Liver (tissue), 3 donors: Measurements from ENCODE around the gene NDFIP2.

Experiments used
- ATF3 ChIP-seq: IDR thresholded peaks from 2 replicates; pipeline ENCODE4 v1.6.1; 2016; ENCODE audit warnings: antibody characterized with exemption
- CTCF ChIP-seq: fragments of 150-350 bp; IDR thresholded peaks from 2 replicates; pipeline ENCODE4 v1.5.1; 2017; ENCODE audit warnings: improper control_type of control experiment, low read depth, low read length; ENCODE audit not compliant: missing input control
- GABPA ChIP-seq, 2 donors: IDR thresholded peaks in 1 of 2; conservative IDR thresholded peaks in 1 of 2; 2 replicates each; pipeline ENCODE4 v1.6.1; 2016; ENCODE audit warnings: antibody characterized with exemption in 2 of 2, mild to moderate bottlenecking in 1 of 2, moderate library complexity in 1 of 2
- HNF4A ChIP-seq, 2 donors: conservative IDR thresholded peaks; 2 replicates each; pipeline ENCODE4 v1.6.1; 2016; ENCODE audit warnings: antibody characterized with exemption in 2 of 2, mild to moderate bottlenecking in 2 of 2
- JUND ChIP-seq, 2 donors: IDR thresholded peaks; 2 replicates each; pipeline ENCODE4 v1.6.1; 2016; ENCODE audit warnings: antibody characterized with exemption in 2 of 2
- MAX ChIP-seq: IDR thresholded peaks from 2 replicates; pipeline ENCODE4 v1.6.1; 2016; ENCODE audit warnings: antibody characterized with exemption
- RAD21 ChIP-seq, 2 donors: IDR thresholded peaks; 2 replicates each; pipeline ENCODE4 v1.6.1; 2016; ENCODE audit warnings: antibody characterized with exemption in 2 of 2, mild to moderate bottlenecking in 2 of 2
- REST ChIP-seq: IDR thresholded peaks from 2 replicates; pipeline ENCODE4 v1.6.1; 2016; ENCODE audit warnings: antibody characterized with exemption, mild to moderate bottlenecking
- SP1 ChIP-seq: IDR thresholded peaks from 2 replicates; pipeline ENCODE4 v1.6.1; 2018; ENCODE audit warnings: antibody characterized with exemption, mild to moderate bottlenecking
- TAF1 ChIP-seq: conservative IDR thresholded peaks from 2 replicates; pipeline ENCODE4 v1.6.1; 2016; ENCODE audit warnings: antibody characterized with exemption, mild to moderate bottlenecking
- YY1 ChIP-seq: IDR thresholded peaks from 2 replicates; pipeline ENCODE4 v1.6.1; 2016; ENCODE audit warnings: antibody characterized with exemption, mild to moderate bottlenecking
- TF ChIP-seq, protein P1 (sequence below): IDR thresholded peaks from 2 replicates; pipeline ENCODE4 v1.6.1; 2016; ENCODE audit warnings: antibody characterized with exemption
- donor health status: healthy.
- donor health status: healthy.

- TF ChIP-seq JUND (IDR thresholded peaks at IDR 0.05), result no peak
- no peak for TF ChIP-seq CTCF
- no peak for TF ChIP-seq ATF3
- TF ChIP-seq REST, result no peak
- TF ChIP-seq MAX, result no peak
- TF ChIP-seq YY1, result no peak
- TF ChIP-seq, protein P1, sequence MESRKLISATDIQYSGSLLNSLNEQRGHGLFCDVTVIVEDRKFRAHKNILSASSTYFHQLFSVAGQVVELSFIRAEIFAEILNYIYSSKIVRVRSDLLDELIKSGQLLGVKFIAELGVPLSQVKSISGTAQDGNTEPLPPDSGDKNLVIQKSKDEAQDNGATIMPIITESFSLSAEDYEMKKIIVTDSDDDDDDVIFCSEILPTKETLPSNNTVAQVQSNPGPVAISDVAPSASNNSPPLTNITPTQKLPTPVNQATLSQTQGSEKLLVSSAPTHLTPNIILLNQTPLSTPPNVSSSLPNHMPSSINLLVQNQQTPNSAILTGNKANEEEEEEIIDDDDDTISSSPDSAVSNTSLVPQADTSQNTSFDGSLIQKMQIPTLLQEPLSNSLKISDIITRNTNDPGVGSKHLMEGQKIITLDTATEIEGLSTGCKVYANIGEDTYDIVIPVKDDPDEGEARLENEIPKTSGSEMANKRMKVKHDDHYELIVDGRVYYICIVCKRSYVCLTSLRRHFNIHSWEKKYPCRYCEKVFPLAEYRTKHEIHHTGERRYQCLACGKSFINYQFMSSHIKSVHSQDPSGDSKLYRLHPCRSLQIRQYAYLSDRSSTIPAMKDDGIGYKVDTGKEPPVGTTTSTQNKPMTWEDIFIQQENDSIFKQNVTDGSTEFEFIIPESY, result no peak
- no peak for TF ChIP-seq HNF4A (conservative IDR thresholded peaks at IDR 0.05)
- TF ChIP-seq GABPA (IDR thresholded peaks at IDR 0.05 in 1 of 2, conservative IDR thresholded peaks at IDR 0.05 in 1 of 2), result no peak
- TF ChIP-seq SP1, result no peak
- no peak for TF ChIP-seq TAF1
- TF ChIP-seq RAD21 (IDR thresholded peaks at IDR 0.05), result no peak
These were observed 46.4 kb upstream of the NDFIP2 start for GRCh38 chr13:79434556-79434955.
